ENCODE data around the gene KLHL29. TPM values are rescaled to one million over a fixed set of nuclear protein-coding genes. Genes with fewer than 3 reads are reported as not detected.
A peak's percentile ranks its signal among the peaks of the same experiment; 100 is the strongest.

The KLHL29 gene
- total RNA-seq, 1 donor from 2014 or later: 6.9 TPM

DNA sequence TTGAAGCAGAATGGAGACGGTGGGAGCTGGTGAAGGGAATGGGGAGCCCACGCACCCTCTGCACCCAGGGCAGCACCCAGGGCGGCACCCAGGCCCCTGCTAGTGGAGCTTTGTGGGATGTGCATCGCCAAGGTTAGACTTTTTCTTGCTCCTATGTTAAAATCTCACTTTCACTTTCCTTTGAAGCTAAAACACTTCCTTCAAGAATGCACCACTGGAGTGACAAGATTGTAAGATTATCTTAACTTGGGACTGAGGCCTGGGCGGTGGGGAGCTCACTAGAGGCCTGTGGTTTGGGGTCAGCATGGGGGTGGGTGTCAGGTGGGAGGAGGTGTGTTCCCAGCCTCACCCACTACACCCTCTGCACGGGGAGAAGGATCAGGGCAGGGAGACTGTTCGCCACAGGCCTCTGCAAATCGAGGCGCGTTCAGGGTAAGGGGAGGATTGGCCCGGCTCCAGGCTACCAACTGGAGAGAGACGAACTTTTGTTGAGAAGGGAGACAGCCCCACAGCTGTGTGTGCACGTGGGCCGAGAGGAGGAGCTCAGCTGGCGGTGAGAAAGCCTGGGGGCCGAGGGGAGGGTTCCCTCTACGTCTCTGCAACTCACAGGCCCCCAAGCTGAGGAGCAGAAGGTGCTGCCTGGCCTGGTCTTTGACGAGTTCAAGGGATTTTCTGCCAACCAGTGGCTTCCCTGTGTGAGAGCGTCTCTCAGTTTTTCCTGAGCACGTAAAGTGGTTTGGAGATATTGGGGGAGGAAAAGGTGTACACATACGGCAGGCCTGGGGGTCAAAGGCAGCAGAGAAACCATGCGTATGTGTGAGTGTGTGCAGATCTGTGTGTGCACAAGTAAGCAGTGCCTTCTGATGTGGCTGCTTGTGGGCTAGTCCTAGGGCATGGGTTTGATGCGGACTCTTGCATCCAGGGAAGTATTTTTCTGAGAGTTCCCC is 147.7 kb downstream of the KLHL29 start:
- DNase-seq: no peak

DNA sequence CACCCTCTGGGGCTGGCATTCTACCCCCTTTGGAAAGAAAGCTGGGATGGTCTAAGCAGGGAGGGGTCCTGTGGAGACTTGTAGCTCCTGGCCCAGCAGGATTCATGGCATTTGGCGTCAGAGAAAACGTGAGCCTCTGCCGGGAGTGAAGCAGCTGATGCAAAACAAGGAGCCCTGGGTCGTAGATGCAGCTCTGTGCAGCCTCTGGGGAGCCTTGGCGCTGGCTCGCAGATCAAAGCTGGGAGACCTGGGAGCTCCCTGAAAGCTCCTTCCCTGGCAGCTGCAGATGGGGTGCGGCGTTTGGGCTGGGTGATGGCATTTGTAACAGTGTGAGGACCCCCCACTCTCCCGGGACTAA is 148.3 kb downstream of the KLHL29 start:
- no peak for DNase-seq

DNA sequence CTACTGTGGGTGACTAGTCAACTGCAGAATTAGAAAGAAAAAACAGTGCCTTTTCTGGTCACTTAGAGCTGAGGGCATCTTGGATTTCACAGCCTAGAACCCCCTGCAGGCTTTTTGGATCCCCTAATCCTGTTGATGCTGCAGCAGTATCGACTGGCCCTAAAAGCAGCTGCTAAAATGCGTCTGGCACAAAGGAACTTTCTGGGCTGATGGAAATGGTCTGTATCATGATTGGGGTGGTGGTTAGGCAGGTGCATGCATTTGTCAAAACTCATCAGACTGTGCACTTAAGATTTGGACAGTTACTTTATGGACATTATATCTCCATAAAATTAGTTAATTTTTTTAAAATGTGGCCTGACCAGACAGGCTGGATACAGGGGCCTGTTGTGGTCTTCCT is 149.8 kb downstream of the KLHL29 start:
- DNase-seq: no peak

DNA sequence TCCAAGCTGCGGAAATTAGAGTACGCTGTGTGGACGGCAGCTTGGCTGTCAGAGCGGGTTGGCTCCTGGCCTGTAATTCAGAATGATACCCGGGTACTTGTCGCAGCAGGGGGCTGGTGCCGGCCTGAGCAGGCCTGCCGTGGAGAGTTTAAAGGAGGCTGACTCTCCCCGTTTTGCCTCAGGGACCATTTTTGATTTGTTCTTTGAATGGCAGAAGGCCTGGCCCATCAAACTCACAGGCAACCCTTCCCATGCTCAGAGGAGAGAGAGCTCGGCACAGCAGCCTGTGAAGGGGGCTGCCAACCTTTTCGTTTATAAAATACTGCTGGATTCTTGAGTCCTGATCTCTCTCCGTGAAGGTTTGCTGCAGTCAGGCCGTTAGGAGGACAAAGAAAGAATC is 151.3 kb downstream of the KLHL29 start:
- no peak for DNase-seq

DNA sequence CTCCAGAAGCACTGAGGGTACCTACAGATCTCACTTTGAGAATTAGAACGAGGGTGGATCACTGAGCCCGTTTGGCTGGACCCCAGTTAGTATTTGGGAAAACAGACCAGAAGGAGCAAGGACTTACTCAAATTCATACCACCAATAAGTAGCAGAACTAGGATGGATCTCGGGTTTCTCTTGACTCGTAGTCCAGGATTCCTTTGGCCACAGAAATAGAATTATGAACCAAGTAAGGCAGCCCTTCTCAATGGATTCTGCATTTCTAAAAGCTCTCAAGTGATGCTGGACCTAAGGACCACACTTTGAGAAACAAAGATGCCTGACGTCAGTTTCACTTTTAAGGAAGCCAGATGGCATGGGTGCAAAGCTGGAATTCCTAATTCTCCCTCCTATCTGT is 153.0 kb downstream of the KLHL29 start:
- DNase-seq: no peak

DNA sequence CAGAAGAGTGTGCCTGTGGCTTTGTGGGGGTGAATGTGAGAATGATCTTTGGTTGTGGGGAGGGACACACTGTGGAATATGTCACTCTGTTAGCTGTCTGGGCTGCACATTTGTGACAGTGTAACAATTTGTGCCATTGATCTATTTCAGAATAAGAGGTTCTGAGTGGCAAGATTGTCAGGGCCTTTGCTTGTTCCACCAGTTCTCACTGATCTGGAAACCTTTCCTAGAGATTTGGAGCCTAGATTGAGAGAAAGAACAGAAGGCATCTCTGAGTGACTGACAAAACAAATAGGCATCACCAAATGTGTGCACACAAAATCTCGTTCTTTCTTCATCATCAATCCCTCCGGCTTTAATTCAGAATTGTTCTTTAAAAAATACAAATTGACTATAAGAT is 153.6 kb downstream of the KLHL29 start:
- DNase-seq: no peak

DNA sequence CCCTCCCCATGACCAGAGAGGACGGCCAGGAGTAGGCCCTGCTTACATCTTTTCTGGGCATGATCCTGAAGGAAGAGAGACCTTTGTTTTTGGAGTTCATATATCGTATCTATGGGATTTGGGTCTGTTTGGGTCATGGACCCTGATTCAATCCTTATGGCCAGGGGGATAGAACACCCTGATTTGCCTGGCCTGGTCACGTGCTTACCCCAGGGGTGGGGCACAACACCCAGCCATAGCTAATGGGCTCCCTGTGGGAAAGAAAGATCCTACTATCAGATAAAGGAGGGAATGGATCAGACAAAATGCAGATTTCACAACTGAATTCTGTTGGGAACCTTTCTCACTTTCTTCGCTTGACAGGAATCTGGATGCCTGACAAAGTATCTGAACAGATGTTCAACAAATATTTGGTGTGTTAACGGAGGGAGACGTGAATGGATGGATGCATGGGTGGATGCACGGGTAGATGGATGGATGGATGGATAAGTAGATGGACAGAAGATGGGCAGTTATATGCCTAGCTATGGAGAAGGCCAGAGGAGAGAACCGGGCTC is 155.9 kb downstream of the KLHL29 start:
- no peak for DNase-seq

DNA sequence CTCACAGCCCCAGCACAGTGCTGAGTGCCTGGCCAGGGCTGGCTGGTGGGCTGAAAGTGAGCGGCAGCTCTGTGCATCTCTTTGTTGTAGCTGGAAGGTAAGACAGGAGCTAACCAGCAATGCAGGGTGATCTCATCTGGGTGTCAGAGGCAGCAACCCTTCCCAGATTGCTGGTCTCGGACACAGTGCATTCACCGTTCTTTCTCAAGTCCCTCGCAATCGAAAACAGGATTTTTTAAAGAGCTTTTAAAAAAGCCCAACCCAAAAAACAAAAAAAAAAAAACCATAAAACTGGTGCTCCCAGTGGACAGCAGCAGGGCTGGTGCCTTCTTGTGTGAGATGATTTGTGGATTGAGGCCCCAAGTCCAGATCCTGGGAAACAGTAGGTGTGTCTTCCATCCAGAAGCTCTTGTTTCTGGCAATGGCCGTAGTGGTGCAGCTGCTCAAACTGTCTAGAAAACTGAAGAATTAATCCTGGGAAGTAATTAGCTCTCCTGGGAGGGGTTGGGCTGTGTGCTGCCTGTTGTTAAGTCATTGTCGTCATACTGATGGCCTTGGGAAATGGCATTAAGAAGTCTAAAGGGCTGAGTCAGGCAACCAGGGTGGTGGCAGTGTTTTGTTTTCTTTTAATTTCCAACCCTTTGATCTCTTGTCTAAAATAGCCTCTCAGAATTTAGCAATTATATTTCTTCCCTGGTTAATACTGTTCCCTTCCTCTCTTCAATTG is 156.7 kb downstream of the KLHL29 start:
- DNase-seq: peak; percentile 59

DNA sequence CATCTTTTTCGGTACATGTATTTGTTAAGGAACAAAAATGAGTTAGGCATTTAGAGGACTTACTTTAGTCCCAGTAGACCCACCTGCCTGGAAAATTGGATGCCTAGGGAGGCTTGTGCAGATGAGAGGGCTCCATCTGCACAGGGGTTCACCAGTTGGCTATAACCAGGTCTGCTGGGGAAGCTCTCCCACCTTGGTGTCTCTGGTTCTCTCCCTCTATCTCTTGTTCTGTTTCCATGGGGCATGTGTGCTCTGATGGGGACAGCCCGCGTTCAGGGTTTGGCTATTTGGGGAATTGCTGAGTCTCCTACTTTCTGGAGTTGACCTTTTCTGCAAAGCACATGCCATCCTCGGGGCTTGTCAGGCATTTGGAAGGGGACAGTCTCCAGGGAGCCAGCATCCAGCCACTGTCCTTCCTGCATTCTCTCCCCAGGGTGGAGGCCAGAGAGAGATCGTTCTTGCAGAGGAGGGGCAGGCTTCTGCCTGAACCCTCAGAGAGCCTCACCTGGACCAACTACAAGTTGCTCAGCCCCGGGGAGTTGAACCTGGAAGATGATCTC is 157.3 kb downstream of the KLHL29 start:
- DNase-seq: no peak

DNA sequence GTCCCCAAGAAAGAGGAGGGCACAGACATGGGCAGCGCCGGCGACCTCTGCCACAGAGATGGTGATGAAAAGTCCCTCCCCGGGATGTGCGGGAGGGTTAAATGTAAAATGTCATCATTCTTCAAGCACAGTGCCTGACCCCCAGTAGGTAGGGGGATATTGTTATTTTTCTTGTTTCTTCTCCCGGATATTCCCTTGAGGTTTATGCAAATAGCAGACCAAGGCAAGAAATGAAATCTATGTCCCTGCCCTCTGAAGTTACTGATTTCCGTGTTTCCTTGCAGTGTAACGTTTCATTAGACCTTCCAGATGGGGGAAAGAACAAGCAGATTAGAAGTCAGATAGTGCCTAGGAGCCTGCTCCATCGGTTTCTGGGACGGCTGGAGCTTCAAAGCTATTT is 158.3 kb downstream of the KLHL29 start:
- DNase-seq: no peak

DNA sequence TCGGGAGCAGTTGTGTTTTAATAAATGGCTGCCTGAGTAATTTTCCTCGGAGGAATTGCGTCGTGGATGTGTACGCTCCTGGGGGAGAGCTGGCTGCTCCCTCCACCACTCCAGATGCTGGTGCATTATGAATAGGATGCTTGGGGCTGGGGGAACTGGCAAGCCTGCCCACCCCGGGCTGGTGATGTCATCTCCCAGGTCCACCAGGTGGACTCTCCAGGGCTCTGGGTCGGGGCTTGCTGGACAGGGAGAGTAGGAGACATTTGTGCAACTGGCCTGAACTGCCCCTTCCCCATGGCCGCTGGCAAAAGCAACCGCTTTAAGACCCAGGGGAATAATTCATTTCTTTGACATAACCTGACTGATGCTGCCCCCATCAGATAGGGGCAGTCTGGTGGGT is 158.7 kb downstream of the KLHL29 start:
- DNase-seq: no peak

DNA sequence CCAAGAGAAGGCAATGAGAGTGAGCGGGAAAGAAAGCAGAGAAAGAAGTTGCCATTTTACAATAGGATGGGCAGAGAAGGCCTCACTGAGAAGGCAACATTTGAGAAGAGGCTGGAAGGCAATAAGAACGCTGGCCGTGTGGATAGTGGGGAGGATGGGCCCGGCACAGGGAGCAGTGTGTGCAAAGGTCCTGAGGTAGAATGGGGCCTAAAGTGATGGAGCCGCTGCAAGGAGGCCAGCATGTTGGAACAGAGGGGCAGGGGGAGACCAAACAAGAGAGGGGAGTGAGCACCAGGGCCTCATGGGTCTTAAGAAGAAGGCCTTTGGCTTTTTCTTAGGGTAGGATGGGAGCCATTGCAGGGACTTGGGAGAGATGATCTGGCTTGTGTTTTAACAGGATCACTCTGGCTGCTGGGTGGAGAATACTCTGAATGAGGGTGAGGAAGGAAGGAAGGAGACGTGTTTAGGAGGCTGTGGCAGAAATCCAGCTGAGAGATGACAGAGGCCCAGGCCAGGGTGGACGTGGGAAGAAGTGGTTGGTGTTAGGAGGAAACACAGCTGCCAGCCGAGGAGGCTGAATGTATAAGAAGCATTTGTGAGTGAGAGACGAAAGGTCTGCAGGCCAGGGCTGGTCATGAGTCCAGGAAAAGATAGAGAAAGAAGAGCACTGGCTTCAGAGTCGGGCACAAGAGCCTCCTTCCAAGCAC is 159.8 kb downstream of the KLHL29 start:
- no peak for DNase-seq

DNA sequence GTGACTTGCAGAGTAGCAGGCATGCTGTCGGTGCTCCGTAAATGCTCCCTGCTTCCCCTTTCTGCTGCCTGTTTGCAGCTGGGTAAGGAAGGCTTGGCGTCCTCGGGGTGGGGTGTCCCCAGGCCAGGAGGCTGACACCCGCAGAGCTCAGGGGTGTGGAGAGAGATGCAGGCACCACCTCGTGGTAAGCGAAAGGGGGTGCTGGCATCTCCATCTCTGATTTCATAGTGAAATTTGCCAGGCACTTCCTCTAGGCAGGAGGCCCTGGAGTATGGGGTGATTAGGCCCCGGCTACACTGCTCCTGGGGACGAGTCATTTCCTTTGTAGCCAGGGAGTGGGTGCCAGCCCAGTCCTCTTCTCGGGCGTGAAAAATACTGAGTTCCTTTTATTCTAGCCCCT is 160.4 kb downstream of the KLHL29 start:
- DNase-seq: no peak

DNA sequence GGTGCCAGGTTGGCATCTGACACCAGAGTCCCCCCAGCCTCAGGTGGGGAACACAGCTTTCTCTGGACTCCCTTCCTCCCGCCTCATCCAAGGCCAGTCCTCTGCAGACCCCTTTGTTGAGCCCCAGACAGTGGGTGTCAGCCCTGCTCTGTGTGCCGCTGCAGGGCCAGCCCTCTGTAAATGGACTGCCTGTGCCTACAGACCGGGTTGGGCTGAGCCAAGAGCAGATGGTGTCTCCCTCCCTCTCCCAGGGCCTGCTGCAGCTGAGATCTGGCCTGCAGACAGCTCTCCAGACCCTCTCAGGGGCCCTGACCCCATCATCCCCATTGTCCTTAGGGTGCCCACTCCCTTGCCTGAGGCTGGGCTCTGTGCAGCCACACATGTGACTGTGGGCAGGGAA is 160.8 kb downstream of the KLHL29 start:
- no peak for DNase-seq

DNA sequence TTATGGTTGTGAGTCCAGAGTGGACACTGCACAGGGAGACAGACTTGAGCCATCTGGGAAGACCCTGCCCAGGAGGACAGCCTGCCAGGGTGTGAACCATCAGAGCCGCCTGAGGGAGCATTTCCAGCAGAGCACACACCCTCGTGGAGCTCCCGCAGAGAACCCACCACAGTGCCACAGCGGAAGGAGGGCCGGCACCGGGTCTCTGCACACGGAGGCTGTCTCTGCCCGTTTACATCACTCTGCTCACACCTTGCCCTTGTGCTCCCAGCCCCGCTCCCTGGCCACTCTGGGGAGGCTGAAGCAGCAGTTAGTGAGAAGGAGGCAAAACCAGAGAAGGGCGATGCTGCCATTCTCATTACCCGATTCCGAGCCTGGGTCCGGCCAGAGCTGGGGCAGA is 161.9 kb downstream of the KLHL29 start:
- no peak for DNase-seq

DNA sequence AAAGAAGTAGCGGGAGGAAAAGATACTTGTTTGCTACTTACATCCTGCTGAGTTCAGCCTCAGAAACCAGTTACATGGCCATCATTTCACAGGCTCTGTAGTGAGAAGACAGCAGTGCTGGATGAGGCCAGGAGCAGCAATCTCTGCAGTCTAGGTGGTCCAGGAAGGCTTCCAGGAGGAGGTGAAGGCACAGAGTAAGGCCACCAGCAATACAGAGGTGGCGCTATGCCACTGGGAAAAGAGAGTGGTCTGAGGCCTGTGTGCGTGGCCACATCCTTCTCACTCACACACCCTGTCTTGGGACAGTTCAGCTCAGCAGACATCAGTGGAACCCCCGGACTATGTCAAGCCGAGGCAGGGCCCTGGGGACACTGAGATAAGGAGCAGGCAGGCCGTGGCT is 162.7 kb downstream of the KLHL29 start:
- no peak for DNase-seq

DNA sequence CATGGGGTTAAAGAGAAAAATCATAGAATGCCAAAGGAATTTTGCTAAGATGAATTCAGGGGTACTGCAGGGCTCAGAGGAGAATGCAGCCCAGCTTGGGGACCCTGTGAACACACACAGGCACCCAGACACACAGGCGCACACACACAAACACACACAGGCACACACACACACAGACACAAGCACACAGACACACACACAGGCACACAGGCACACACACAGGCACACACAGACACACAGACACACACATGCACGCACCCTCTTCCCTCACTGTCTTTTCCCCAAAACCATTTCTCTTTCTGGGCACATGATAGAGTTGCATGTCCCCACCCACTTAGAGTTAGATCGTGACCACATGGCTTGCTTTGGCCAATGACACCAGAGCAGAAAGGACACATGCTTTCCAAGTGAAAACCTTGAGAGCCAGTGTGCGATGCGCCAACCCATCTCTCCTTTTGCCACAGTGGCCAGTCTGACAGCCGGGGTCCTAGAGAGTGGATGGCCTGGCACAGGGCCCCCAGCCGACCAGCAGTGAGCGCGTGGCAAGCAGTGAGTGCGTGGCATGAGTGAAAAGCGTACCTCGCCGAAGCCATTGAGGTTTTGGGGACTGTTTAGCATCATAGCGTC is 163.3 kb downstream of the KLHL29 start:
- no peak for DNase-seq

DNA sequence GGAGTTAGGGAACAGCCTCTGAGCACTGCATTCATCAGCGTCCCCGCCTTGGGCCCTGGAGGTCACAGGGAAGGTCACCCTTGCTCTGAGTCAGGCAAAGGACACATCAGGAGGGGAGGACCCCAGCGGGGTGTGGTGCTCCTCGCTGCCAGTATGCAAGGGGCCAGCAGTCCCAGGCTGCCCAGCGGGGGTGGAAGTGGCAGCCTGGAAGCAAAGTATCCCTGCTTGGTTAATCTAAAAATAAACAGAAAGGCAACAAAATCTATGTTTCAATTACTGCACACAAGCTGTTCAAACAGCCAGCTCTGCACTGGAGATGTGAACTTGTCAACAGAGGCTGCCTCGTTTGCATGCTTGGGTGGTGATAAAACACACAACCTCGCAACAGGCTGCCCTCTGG is 164.1 kb downstream of the KLHL29 start:
- DNase-seq: no peak

DNA sequence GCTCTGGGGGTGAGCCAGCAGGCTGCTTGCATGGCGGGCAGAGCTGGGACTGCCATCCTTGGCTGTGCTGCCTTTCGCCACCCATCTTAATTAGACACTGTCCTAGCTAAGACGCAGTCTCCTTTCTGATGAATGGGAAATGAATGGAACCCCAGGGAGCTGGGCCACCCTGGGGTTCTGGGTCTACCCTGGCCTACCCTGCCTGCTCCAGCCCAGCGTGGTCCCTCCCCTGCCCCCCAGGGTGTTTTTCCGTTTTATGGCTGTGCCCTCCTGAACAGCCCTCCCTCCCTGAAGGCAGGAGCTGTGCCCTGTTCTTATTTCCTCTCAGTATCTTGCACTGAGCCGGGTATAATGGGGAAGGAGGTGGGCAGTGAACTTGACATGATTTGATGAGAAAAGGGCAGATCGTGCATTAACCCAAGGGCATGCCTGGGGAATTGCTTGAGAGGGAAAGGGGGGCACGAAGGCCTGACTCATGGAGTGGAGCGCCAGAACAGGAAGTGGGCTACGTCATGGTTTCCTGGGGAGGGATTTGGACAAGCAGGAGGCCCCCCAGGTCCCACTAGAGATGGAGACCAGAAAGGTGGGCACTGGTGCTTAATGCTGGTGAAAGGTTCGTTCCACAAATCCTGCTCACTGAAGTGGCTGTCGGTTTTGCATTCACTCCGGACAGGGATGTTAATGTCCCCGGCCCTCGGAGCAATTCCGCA is 165.0 kb downstream of the KLHL29 start:
- DNase-seq: peak; percentile 44

DNA sequence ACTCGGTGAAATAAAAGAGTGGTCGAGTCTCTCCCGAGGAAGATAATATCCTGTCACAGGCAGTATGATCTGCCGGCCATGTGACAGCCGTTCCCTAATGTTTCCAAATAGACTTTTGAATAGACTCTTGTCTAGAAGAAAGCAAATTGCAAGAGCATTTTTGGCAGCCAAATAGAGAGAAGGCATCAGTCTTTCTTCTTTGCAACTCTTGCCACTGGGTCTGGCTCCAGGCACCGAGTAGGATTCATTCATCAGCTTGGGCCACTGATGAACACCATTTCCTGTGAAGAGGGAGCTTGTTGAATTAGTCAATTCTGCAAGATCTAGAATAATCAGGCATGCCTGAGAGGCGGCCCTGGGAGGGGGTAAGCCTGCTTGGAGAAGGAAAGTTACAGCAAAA is 165.6 kb downstream of the KLHL29 start:
- peak; percentile 44 for DNase-seq

DNA sequence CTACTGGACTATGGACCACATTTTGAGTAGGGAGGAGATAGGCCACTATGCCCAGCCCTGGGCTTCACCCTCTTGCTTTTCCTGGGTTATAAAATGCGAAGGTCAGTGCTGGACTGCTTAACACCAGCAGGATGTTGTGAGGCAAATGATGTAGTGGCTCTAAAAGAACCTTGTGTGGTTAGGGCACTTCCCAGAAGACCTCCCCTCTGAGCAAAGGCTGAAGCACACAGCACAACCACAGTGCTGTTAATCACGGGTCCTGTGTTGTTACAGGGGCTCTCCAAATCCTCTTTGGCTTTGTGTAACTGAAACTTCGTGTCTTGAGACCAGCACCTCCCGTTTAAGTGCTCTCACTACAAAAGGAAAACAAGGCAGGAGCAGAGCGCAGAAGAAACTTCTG is 166.9 kb downstream of the KLHL29 start:
- DNase-seq: no peak

All from skin of body (tissue), 2 donors.